AG04450 (cell line): ENCODE data around the gene GRM4. TPM values are rescaled to one million over a fixed set of nuclear protein-coding genes. Genes with fewer than 3 reads are reported as not detected.

Experiments used
- CTCF ChIA-PET: fragments of 300-600, 350-600 bp; formaldehyde crosslinking; extraction: SDS; loops from one replicate; lab custom pipeline; 2022; ENCODE audit warnings: antibody characterized with exemption, inconsistent platforms; lab: Charles Lee
- POLR2A ChIA-PET: fragments of 350-600 bp; formaldehyde crosslinking; extraction: SDS; loops from one replicate; lab custom pipeline; 2021; ENCODE audit warnings: antibody characterized with exemption, inconsistent platforms; lab: Yijun Ruan, JAX
- DNase-seq: peaks from one replicate; pipeline ENCODE4 v3.0.0-alpha.2; 2011; ENCODE audit warnings: low read depth, low spot score
- H3K27ac ChIP-seq: one replicate; pipeline ENCODE4 v1.5.1; 2012; ENCODE audit warnings: low read depth, low read length, control low read depth
- H3K27me3 ChIP-seq: one replicate; pipeline ENCODE4 v1.6.0; 2012; ENCODE audit warnings: low read length; ENCODE audit not compliant: control insufficient read depth, insufficient read depth
- H3K4me3 ChIP-seq: 2 replicates; pipeline ENCODE4 v1.5.1; 2011; ENCODE audit warnings: mild to moderate bottlenecking, low read depth, low read length, control low read depth
- H3K9me3 ChIP-seq: 2 replicates; pipeline ENCODE4 v1.5.1; 2012; ENCODE audit warnings: low read length; ENCODE audit not compliant: control insufficient read depth, insufficient read depth
- CTCF ChIP-seq: IDR thresholded peaks from 2 replicates; pipeline ENCODE4 v1.5.1; 2011; ENCODE audit warnings: low read depth, low read length, control low read depth, inconsistent platforms
- polyA plus RNA-seq: library from polyadenylated mRNA; depleted of rRNA; stranded (reverse); fragments of >200 nt; gene quantifications from 2 replicates; pipeline ENCODE4 v1.2.3, GENCODE V29; 2011

The GRM4 gene
- polyA plus RNA-seq, 1 experiment, result not detected

GRCh38 chr6:34170346-34170745, 24.5 kb upstream of the GRM4 start:
- H3K27me3 ChIP-seq, result peaks cover 7% of the 10 kb centered on the region
- ChIA-PET CTCF (interaction anchor here (1.3 kb wide), 1 partner anchor 79 kb away, joined by 4 read pairs; no protein-coding TSS in a partner anchor), POLR2A (no interaction called here)
- no peak for DNase-seq
- TF ChIP-seq CTCF, result no peak
- no peak overlapping the region for H3K4me3 ChIP-seq
- H3K9me3 ChIP-seq, result no peaks in the 10 kb centered on the region
- H3K27ac ChIP-seq, result no peak overlapping the region

GRCh38 chr6:34169897-34170296, 24.0 kb upstream of the GRM4 start:
- H3K4me3 ChIP-seq, result no peak overlapping the region
- no peaks in the 10 kb centered on the region for H3K9me3 ChIP-seq
- TF ChIP-seq CTCF, result no peak
- H3K27me3 ChIP-seq, result peaks cover 5% of the 10 kb centered on the region
- no peak for DNase-seq
- POLR2A ChIA-PET, result no interaction called here
- CTCF ChIA-PET, result interaction anchor here (1.3 kb wide), 1 partner anchor 80 kb away, joined by 4 read pairs; no protein-coding TSS in a partner anchor
- H3K27ac ChIP-seq, result no peak overlapping the region

GRCh38 chr6:34161857-34162515, 16.1 kb upstream of the GRM4 start:
- no peak for TF ChIP-seq CTCF
- ChIA-PET CTCF (interaction anchor here (0.6 to 3.1 kb wide), 4 partner anchors 34 to 707 kb away, joined by 3 to 64 read pairs (median 8); partner anchors contain the start of gene UQCC2), POLR2A (no interaction called here)
- Histone ChIP-seq H3K9me3 (peaks cover 24% of the 10 kb centered on the region), H3K4me3 (no peak overlapping the region), H3K27me3 (peaks cover 14% of the 10 kb centered on the region), H3K27ac (no peak overlapping the region)
- no peak for DNase-seq

GRCh38 chr6:34159844-34160243, 14.0 kb upstream of the GRM4 start:
- DNase-seq, result no peak
- CTCF ChIA-PET, result no interaction called here
- peaks cover 24% of the 10 kb centered on the region for H3K9me3 ChIP-seq
- POLR2A ChIA-PET, result no interaction called here
- no peak for TF ChIP-seq CTCF
- H3K4me3 ChIP-seq, result no peak overlapping the region
- no peak overlapping the region for H3K27ac ChIP-seq
- H3K27me3 ChIP-seq, result peaks cover 16% of the 10 kb centered on the region

DNA sequence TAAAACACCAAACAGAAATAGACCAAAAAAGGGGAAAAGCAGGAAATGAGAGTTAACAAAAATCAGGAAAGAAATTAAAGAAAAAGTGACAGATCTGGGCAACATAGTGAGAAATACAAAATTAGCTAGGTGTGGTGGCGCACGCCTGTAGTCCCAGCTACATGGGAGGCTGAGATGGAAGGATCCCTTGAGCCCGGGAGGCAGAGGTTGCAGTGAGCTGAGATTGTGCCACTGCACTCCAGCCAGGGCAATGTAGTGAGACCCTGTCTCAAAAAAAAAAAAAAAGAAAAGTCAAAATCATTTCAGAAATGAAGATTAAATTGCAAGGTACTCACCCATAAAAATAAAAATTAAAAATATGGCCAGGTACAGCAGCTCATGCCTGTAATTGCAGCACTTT, 13.0 kb upstream of the GRM4 start:
- POLR2A ChIA-PET, result no interaction called here
- DNase-seq, result no peak
- Histone ChIP-seq H3K27ac (no peak overlapping the region), H3K9me3 (peaks cover 24% of the 10 kb centered on the region), H3K4me3 (no peak overlapping the region), H3K27me3 (peaks cover 21% of the 10 kb centered on the region)
- CTCF ChIA-PET, result interaction anchor here (1.0 to 2.2 kb wide), 3 partner anchors 389 to 415 kb away, joined by 3 to 8 read pairs (median 4); no protein-coding TSS in a partner anchor
- no peak for TF ChIP-seq CTCF
